ENCODE results near the gene PTPRT.

GRCh38 chr20:42873259-42873658 is 316.4 kb downstream of the PTPRT start:
- no peak for TF ChIP-seq EZH2phosphoT487 (IDR thresholded peaks at IDR 0.05; ENCODE audit: borderline replicate concordance, low read length)
- no peak for TF ChIP-seq EZH2 (IDR thresholded peaks at IDR 0.05; ENCODE audit: low read length, unreplicated experiment)

All from PC-3 (cell line).